ENCODE data around the gene PRRT1.

The PRRT1 gene

DNA sequence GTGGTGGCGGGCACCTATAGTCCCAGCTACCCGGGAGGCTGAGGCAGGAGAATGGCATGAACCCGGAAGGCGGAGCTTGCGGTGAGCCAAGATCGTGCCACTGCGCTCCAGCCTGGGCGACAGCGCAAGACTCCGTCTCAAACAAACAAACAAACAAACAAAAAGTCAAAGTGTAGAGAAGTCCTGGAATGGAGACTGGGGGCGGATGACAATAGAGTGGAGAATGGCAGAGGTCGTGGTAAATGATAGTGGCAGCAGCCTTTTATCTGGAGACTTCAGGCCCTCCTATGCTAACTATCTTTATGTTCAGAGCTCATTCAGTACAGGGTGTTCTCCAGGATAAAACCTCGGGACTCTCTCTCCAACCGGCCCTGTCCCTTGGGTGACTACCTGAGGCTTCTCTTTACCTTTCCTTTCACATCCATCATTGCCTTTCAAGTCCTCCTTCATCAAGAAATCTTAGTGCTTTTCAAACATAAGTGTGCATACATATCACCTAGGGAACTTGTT is 20.2 kb downstream of the PRRT1 start:
- TF ChIP-seq, protein P1, sequence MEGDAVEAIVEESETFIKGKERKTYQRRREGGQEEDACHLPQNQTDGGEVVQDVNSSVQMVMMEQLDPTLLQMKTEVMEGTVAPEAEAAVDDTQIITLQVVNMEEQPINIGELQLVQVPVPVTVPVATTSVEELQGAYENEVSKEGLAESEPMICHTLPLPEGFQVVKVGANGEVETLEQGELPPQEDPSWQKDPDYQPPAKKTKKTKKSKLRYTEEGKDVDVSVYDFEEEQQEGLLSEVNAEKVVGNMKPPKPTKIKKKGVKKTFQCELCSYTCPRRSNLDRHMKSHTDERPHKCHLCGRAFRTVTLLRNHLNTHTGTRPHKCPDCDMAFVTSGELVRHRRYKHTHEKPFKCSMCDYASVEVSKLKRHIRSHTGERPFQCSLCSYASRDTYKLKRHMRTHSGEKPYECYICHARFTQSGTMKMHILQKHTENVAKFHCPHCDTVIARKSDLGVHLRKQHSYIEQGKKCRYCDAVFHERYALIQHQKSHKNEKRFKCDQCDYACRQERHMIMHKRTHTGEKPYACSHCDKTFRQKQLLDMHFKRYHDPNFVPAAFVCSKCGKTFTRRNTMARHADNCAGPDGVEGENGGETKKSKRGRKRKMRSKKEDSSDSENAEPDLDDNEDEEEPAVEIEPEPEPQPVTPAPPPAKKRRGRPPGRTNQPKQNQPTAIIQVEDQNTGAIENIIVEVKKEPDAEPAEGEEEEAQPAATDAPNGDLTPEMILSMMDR (IDR thresholded peaks at IDR 0.05): no peak
- H3K27me3 ChIP-seq: no peaks in the 10 kb centered on the region
- no peak overlapping the region for H3K4me3 ChIP-seq
- peaks cover 0 to 6% (median under 1%) of the 10 kb centered on the region in 3 donors for H3K36me3 ChIP-seq
- H3K9me3 ChIP-seq: no peaks in the 10 kb centered on the region
- intact Hi-C loops (cut with DNase I; ENCODE audit: low total_unique reads): no loop called here
- no peak for DNase-seq
- H3K4me1 ChIP-seq: peaks cover 0 to 33% (median 26%) of the 10 kb centered on the region in 4 donors
- no peak overlapping the region for H3K27ac ChIP-seq

DNA sequence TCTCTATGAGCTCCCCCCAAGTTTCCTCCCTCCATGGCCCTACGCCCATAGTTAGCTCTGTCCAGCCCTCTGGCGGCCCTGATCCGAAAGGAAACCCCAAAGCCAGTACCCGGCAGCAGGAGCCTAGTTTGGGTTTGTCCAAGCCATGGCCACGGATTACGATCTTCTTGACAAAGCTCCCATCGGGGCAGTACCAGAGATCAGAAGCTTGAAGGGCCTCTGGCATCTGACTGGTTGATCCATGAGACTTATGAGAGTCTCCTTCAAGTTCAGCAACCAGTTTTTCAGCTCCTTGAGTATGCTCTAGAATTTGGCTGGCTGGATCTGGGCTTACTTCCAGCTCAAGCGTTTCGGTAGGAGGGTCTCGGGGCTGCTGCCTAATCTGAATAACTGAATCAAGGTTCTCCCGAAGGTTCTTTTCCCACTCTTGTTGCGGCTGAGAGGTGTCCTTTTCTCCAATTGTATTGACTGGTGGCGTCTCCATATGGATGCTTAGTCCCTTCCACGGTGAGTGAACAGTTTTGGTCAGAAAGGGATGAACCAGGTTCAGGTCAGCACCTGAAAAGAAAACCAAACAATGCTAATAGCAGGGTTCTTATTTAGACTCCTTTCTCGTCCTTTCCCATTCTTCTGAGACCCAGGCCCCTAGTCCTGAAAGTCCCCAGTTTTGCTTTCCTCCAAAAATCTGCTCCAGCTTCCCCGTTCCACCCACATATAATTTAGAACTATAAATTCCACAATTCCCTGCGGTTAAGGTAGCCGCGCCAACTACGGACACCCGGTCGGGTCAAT is 22.2 kb downstream of the PRRT1 start:
- DNase-seq: no peak
- intact Hi-C loops (cut with DNase I; ENCODE audit: low total_unique reads): no loop called here

DNA sequence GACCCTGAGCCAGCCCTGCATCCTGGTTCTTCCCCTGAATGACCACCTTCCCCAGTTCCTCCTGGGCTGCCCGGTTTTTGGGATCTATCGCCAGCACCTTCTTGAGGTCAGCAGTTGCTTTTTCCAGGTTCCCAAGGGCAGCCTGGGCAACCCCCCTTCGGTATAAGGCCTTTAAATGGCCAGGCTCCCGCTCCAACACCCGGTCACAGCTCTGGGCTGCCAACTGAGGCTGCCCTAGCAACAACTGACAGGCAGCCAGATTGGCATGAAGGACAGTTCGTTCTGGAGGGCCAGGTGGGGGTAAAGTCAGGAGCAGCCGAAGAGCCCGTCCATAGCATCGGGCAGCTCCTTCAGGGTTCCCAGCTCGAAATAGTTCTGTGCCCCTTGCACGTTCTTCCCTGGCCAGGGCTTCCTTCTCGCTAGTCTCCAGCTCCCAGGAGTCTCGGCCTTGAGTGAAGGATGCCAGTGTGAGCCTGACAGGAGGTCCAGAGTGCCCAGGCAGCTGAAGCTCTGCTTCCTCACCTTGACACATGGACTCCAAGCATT is 22.9 kb downstream of the PRRT1 start:
- peaks cover 0 to 43% (median 34%) of the 10 kb centered on the region in 4 donors for H3K4me1 ChIP-seq
- no peaks in the 10 kb centered on the region for H3K9me3 ChIP-seq
- TF ChIP-seq, protein P1 (IDR thresholded peaks at IDR 0.05): no peak
- peak in 1 of 2 donors; percentile 69 for DNase-seq
- H3K27me3 ChIP-seq: no peaks in the 10 kb centered on the region
- peak overlapping the region; percentile 68 to 89 for H3K27ac ChIP-seq
- peaks cover 23 to 31% (median 25%) of the 10 kb centered on the region in 3 donors for H3K36me3 ChIP-seq
- peak overlapping the region; percentile 65 to 94 for H3K4me3 ChIP-seq
- intact Hi-C loops (cut with DNase I; ENCODE audit: low total_unique reads): no loop called here

More for the DNA sequence above, 22.2 kb downstream of the PRRT1 start:
- Histone ChIP-seq H3K4me3 (peak overlapping the region; percentile 65 to 94), H3K9me3 (no peaks in the 10 kb centered on the region), H3K4me1 (peaks cover 0 to 43% (median 34%) of the 10 kb centered on the region in 4 donors), H3K27me3 (no peaks in the 10 kb centered on the region), H3K36me3 (peaks cover 17 to 25% (median 19%) of the 10 kb centered on the region in 3 donors), H3K27ac (peak overlapping the region; percentile 68 to 89)
- TF ChIP-seq, protein P1 (IDR thresholded peaks at IDR 0.05): no peak

DNA sequence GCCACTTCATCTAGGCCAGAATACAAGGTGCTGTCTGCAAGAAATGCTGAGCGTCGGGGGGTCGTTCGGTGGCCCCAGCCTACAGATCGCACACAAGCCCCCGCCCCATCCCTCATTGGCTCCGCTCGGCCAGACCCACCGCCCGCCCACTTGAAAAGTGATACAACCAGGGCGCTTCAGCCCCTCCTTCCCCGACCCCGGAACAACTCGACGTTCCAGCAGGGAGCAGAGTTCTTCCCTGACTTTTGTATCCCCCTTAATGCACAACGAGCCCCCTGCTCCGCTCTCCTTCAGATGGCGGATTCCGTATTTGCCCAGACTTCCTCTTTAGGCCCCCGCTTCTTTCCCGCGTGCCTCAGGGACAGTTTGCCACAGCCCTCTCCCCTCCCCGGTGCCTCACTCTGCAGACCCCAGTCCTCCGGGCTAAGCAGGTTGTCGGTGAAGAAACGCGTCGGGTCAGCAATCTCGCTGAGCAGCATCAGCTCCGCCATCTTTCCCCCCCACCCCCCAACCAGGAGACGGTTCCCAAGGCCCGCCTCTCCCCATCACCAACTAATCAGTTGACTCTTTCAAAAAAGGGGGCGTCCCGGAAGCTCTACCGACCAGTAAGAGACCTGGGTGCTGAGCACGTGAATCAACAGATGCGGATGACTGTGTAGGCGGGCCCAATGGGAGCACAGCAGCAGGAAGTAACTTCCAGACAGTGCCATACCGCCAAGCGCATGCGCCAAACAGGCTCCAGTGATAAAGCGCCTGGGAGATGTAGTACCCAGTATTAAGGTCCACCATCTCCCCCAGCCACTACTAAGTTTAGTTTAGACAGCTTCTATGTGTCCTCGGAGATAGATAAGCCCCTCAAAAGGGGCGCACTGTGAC is 23.8 kb downstream of the PRRT1 start, which contains the start of gene ATF6B:
Gene ATF6B (minus strand): TSS at position 530 of the 876 bp plus-strand sequence. CDS start 39 bp downstream, at position 491.
- H3K27ac ChIP-seq: peak within 1 kb of the TSS; percentile 89 to 93
- intact Hi-C loops (cut with DNase I; ENCODE audit: low total_unique reads): no loop called here
- TF ChIP-seq, protein P1 (IDR thresholded peaks at IDR 0.05): no peak
- H3K36me3 ChIP-seq: peaks cover 31 to 40% (median 32%) of the 10 kb centered on the region in 3 donors
- no peaks in the 10 kb centered on the region for H3K27me3 ChIP-seq
- no peaks in the 10 kb centered on the region for H3K9me3 ChIP-seq
- peak; percentile 100 for DNase-seq
- H3K4me1 ChIP-seq: peaks cover 0 to 43% (median 34%) of the 10 kb centered on the region in 4 donors
- peak within 1 kb of the TSS; percentile 65 to 94 for H3K4me3 ChIP-seq

DNA sequence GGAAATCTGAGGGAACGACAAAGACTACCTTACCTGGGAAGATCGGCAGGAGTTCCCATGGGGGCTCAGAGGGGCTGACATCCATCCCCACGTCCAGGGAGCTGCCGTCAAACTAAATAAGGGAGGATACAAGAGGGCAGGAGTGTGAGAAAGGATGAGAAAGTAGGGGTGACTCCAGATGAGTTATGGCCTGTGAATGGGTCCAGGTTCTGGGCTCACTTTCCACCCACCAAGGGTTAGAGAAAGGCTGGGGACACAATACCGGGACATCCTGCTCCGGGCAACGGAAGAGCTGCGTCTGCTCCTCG is 24.4 kb downstream of the PRRT1 start:
- TF ChIP-seq, protein P1 (IDR thresholded peaks at IDR 0.05): no peak
- Histone ChIP-seq H3K9me3 (no peaks in the 10 kb centered on the region), H3K27ac (peak overlapping the region; percentile 89 to 93), H3K36me3 (peaks cover 35 to 46% (median 38%) of the 10 kb centered on the region in 3 donors), H3K4me1 (peaks cover 0 to 43% (median 34%) of the 10 kb centered on the region in 4 donors), H3K4me3 (peak overlapping the region; percentile 65 to 94), H3K27me3 (no peaks in the 10 kb centered on the region)
- DNase-seq: no peak
- intact Hi-C loops (cut with DNase I; ENCODE audit: low total_unique reads): no loop called here

Measured in tibial artery (tissue), 4 donors.